ENCODE data around the gene SHISA6. TPM values are rescaled to one million over a fixed set of nuclear protein-coding genes. Genes with fewer than 3 reads are reported as not detected.

The SHISA6 gene
- total RNA-seq, 1 experiment from 2014 or later, result 40.0 TPM

DNA sequence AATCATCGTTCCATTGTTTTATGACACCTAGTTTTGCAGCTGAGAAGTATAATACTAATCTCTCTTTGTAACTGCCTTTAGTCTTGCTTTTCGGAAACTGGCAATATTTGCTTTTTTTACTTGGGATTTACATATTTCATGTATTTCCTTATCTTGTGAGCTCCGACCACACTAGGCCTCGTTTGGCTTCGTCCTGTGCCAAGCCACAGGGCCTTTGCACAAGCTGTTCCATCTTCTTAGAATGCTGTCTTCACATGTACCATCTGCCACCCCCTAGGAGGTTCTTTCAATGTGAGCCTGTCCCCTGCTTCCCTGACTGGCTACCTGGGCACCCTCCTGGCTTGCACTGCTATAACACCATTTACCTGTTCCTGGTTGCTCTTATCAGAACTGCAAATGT lies 77.2 kb downstream of the SHISA6 start:
- Histone ChIP-seq H3K4me1 (ENCODE audit: insufficient read depth, low read length, poor library complexity, severe bottlenecking) (peaks cover 10% of the 10 kb centered on the region), H3K4me3 (ENCODE audit: low read depth, low read length, poor library complexity, severe bottlenecking) (no peak overlapping the region), H3K27me3 (replicated peaks; ENCODE audit: insufficient read depth, low read depth, low read length, poor library complexity) (no peaks in the 10 kb centered on the region), H3K27ac (ENCODE audit: low read depth, low read length, poor library complexity, severe bottlenecking) (no peak overlapping the region), H3K9me3 (ENCODE audit: low read depth, low read length, poor library complexity, severe bottlenecking) (peaks cover 10% of the 10 kb centered on the region), H3K36me3 (ENCODE audit: insufficient read depth, low read length, poor library complexity, severe bottlenecking) (peaks cover 7% of the 10 kb centered on the region)
- TF ChIP-seq CTCF (conservative IDR thresholded peaks at IDR 0.05; ENCODE audit: low read depth, low read length) (no peak), EZH2 (IDR thresholded peaks at IDR 0.05; ENCODE audit: borderline replicate concordance, low read depth, low read length, poor library complexity, severe bottlenecking) (no peak)
- intact Hi-C loops (cut with micrococcal nuclease; ENCODE audit: unreplicated experiment), result no loop called here
- BruUV-seq (replicated peaks), result no TSS peak
- CTCF ChIA-PET, result no interaction called here
- POLR2A ChIA-PET (ENCODE audit: low non-redundant PET), result no interaction called here
- no peak for DNase-seq (ENCODE audit: low spot score)

DNA sequence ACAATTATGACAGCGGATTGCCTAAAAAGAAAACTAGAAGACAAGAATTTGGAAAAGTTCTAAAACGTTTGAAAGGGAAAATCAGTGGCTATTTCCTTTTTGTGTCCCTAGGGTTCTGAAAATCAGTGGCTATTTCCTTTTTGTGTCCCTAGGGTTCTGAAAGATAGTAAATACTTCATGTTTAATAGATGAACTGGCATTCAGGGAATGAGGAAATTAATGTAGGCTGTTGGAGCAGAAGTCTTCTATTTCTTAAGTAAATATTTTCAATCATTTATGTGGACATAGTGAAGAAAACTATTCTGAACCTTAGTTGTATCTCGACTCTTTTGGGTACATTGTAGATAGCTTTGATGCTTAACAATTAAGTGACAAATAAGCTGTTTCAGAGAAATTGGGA lies 78.9 kb downstream of the SHISA6 start:
- DNase-seq (ENCODE audit: low spot score), result peak; percentile 88
- ChIA-PET CTCF (no interaction called here), POLR2A (ENCODE audit: low non-redundant PET) (no interaction called here)
- no peak overlapping the region for H3K4me3 ChIP-seq (ENCODE audit: low read depth, low read length, poor library complexity, severe bottlenecking)
- no TSS peak for BruUV-seq (replicated peaks)
- H3K9me3 ChIP-seq (ENCODE audit: low read depth, low read length, poor library complexity, severe bottlenecking), result peaks cover 10% of the 10 kb centered on the region
- peaks cover 7% of the 10 kb centered on the region for H3K36me3 ChIP-seq (ENCODE audit: insufficient read depth, low read length, poor library complexity, severe bottlenecking)
- H3K4me1 ChIP-seq (ENCODE audit: insufficient read depth, low read length, poor library complexity, severe bottlenecking), result peaks cover 13% of the 10 kb centered on the region
- intact Hi-C loops (cut with micrococcal nuclease; ENCODE audit: unreplicated experiment), result no loop called here
- TF ChIP-seq EZH2 (IDR thresholded peaks at IDR 0.05; ENCODE audit: borderline replicate concordance, low read depth, low read length, poor library complexity, severe bottlenecking), result no peak
- TF ChIP-seq CTCF (conservative IDR thresholded peaks at IDR 0.05; ENCODE audit: low read depth, low read length), result no peak
- no peaks in the 10 kb centered on the region for H3K27me3 ChIP-seq (replicated peaks; ENCODE audit: insufficient read depth, low read depth, low read length, poor library complexity)
- H3K27ac ChIP-seq (ENCODE audit: low read depth, low read length, poor library complexity, severe bottlenecking), result peak overlapping the region; percentile 60

DNA sequence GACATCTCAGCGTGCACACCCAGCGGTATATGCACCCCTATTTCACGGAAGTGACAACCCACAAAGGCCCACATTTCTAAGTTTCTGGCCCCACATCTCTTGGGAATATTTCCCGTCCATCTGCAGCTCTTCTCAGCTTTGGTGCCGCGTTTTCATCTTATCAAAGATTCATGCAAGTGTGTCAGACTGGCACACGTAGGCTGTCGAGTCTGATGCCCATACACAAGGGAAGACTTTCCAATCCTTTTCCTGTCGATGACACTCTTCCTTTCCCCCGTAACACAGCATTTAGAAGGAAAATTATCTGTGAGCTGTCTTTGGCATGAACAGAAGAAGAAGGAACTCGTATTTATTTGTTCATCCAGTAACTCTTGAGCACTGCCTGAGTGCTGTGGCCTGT lies 83.0 kb downstream of the SHISA6 start:
- Histone ChIP-seq H3K4me1 (ENCODE audit: insufficient read depth, low read length, poor library complexity, severe bottlenecking) (peaks cover 35% of the 10 kb centered on the region), H3K9me3 (ENCODE audit: low read depth, low read length, poor library complexity, severe bottlenecking) (peaks cover 10% of the 10 kb centered on the region), H3K27ac (ENCODE audit: low read depth, low read length, poor library complexity, severe bottlenecking) (peak overlapping the region; percentile 31), H3K36me3 (ENCODE audit: insufficient read depth, low read length, poor library complexity, severe bottlenecking) (peaks cover 7% of the 10 kb centered on the region), H3K4me3 (ENCODE audit: low read depth, low read length, poor library complexity, severe bottlenecking) (no peak overlapping the region), H3K27me3 (replicated peaks; ENCODE audit: insufficient read depth, low read depth, low read length, poor library complexity) (no peaks in the 10 kb centered on the region)
- CTCF ChIA-PET, result no interaction called here
- no TSS peak for BruUV-seq (replicated peaks)
- intact Hi-C loops (cut with micrococcal nuclease; ENCODE audit: unreplicated experiment), result no loop called here
- POLR2A ChIA-PET (ENCODE audit: low non-redundant PET), result no interaction called here
- TF ChIP-seq EZH2 (IDR thresholded peaks at IDR 0.05; ENCODE audit: borderline replicate concordance, low read depth, low read length, poor library complexity, severe bottlenecking), result no peak
- TF ChIP-seq CTCF (conservative IDR thresholded peaks at IDR 0.05; ENCODE audit: low read depth, low read length), result no peak
- no peak for DNase-seq (ENCODE audit: low spot score)

Measured in A673 (cell line).